Neural cell (in vitro differentiated cells): ENCODE data around the gene SERTAD1.
"Not testable (repeated sequence)": the region's sequence is repeated elsewhere in the genome, so short reads cannot be mapped to it uniquely, and the experiment has no call there.

Experiments used
- CTCF ChIP-seq: fragments of 450-650 bp; IDR thresholded peaks from 2 replicates; pipeline ENCODE4 v1.5.1; 2014; ENCODE audit warnings: antibody characterized with exemption, mild to moderate bottlenecking, moderate library complexity; ENCODE audit not compliant: poor library complexity, severe bottlenecking
- EP300 ChIP-seq: fragments of 450-650 bp; conservative IDR thresholded peaks from 2 replicates; pipeline ENCODE4 v1.6.1; 2014; ENCODE audit warnings: antibody characterized with exemption, mild to moderate bottlenecking, moderate library complexity; ENCODE audit not compliant: poor library complexity, severe bottlenecking
- EZH2 ChIP-seq: fragments of 200-600, 300-800 bp; shearing (Covaris generic), sonication (generic); IDR thresholded peaks from 2 replicates; pipeline ENCODE4 v1.6.1; 2014; ENCODE audit warnings: antibody characterized with exemption, low read length, borderline replicate concordance, mild to moderate bottlenecking; ENCODE audit not compliant: insufficient read depth, poor library complexity, severe bottlenecking
- MXI1 ChIP-seq: fragments of 450-650 bp; conservative IDR thresholded peaks from 2 replicates; pipeline ENCODE4 v1.6.1; 2014; ENCODE audit warnings: antibody characterized with exemption, mild to moderate bottlenecking; ENCODE audit not compliant: poor library complexity, severe bottlenecking
- POLR2AphosphoS5 ChIP-seq: IDR thresholded peaks from 2 replicates; pipeline ENCODE4 v1.6.1; 2012
- RAD21 ChIP-seq: fragments of 450-650 bp; conservative IDR thresholded peaks from 2 replicates; pipeline ENCODE4 v1.6.1; 2014; ENCODE audit warnings: antibody characterized with exemption, mild to moderate bottlenecking, moderate library complexity
- REST ChIP-seq: IDR thresholded peaks from 2 replicates; pipeline ENCODE4 v1.6.1; 2012; ENCODE audit warnings: borderline replicate concordance
- SMC3 ChIP-seq: fragments of 450-650 bp; conservative IDR thresholded peaks from 2 replicates; pipeline ENCODE4 v1.6.1; 2014; ENCODE audit warnings: antibody characterized with exemption, mild to moderate bottlenecking, moderate library complexity; ENCODE audit not compliant: poor library complexity
- TAF1 ChIP-seq: IDR thresholded peaks from 2 replicates; pipeline ENCODE4 v1.6.1; 2012; ENCODE audit warnings: low read depth

GRCh38 chr19:40430242-40430641, 4.5 kb upstream of the SERTAD1 start:
- TF ChIP-seq EZH2, POLR2AphosphoS5, CTCF, EP300, SMC3, MXI1, RAD21, TAF1, REST: not testable (repeated sequence)
